HuH-7.5 (cell line): ENCODE data around the gene SLC16A2.

ENCODE experiments used
- DNase-seq: peaks from one replicate; pipeline ENCODE4 v3.0.0; 2011; ENCODE audit warnings: low spot score

Gene SLC16A2

GRCh38 chrX:74421036-74421739 is at the start of gene SLC16A2:
Gene SLC16A2 (plus strand): TSS chrX:74421493. CDS start chrX:74421638, 145 bp downstream.
- no peak for DNase-seq

GRCh38 chrX:74372272-74372671 is 49.0 kb upstream of the SLC16A2 start:
- no peak for DNase-seq

DNA sequence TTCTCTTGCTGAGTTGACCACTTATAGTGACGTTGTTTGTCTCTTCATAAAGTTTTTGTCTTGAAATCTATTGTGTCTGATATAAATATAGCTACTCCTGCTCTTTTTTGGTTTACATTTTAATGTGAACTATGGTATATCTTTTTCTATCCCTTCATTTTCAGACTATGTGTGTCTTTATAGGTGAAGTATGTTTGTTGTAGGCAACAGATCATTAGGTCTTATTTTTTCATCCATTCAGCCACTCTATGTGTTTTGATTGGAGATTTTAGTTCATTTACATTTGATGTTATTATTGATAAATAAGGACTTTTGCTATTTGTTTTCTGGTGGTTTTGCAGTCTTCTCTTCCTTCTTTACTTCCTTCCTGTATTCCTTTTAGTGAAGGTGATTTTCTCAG is 44.0 kb upstream of the SLC16A2 start:
- DNase-seq, result no peak

GRCh38 chrX:74382613-74383012 is 38.7 kb upstream of the SLC16A2 start:
- peak; percentile 24 for DNase-seq

GRCh38 chrX:74383611-74384010 is 37.7 kb upstream of the SLC16A2 start:
- no peak for DNase-seq

GRCh38 chrX:74389016-74389722 is 32.1 kb upstream of the SLC16A2 start:
- DNase-seq, result no peak

- DNase-seq, result no peak
These were observed 25.7 kb upstream of the SLC16A2 start for GRCh38 chrX:74395556-74395955.

GRCh38 chrX:74405973-74406489 is 15.3 kb upstream of the SLC16A2 start:
- DNase-seq, result no peak

GRCh38 chrX:74408304-74408703 is 13.0 kb upstream of the SLC16A2 start:
- no peak for DNase-seq

DNA sequence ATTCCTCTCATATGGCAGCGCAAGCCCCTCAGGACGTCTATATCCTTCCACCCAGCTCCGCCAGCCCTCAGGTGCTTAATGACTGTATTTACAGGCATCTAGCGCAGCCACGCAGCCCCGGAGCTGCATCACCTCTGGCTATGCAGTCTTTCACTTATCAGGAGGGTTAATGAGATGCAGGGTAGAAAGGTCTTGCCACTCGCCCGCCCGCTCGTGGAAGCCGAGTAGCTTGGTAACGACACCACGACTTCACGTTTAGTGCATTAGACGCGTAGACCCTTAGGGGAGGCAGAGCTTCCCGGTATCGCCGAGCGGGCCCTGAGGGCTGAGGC is 1.5 kb upstream of the SLC16A2 start:
- DNase-seq, result no peak

DNA sequence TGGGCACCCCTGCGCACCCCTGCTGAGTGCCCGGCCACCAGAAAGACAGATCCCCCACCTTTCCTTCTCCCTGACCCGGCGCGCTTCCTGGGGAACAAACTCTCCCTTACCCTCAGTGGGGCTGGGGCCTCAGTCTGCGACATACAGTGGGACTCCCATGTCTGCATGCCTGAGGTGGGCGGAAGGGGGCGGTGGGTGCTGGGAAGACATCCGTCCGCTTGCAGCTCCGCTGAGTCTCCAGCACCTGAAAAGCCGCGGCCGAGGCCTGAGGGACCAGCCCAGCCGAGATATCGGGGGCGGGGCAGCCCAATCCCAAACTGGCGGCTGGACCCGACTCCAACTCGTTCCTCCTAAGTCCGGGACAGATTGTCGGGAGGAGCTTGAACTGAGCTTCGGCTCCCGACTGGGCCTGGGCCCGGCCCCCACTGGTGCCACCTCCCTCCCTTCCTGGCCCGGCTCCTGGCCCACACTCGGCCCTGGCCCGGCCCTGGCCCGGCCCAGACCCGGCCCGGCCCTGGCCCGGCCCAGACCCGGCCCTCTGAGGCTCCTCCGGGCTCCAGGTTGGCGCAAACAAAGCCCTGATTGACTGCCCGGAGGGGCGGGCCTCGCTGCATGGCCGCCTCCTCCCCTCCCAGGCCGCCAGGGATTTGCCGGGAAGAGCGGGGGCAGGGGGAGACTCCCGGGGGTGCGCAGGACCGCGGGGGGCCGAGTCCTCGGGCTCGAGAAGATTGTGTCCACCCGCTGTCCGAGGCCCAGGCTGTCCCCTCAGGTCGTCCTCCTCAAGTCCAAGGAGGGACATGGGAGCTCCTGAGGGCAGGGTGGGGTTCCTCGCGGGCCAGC is 877 bp upstream of the SLC16A2 start:
- no peak for DNase-seq

DNA sequence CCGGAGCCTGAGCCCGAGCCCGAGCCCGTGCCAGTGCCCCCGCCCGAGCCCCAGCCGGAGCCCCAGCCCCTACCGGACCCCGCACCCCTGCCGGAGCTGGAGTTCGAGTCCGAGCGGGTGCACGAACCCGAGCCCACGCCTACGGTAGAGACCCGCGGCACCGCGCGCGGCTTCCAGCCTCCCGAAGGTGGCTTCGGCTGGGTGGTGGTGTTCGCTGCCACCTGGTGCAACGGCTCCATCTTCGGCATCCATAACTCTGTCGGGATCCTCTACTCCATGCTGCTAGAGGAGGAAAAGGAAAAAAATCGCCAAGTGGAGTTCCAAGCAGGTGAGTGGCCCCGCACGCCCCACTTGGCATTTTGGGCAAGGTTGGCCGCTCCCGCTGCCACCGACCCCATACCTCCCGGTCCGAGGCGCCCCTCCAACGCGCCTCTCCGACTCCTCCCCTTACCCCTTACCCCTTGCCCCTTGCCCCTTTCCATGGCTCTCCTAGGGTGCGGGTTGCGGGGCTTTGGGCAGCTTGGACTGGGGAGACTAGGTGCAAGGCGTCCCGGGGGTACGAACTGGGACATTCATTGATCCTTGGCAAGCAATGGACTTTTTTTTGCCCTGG is 553 bp downstream of the SLC16A2 start:
- no peak for DNase-seq

DNA sequence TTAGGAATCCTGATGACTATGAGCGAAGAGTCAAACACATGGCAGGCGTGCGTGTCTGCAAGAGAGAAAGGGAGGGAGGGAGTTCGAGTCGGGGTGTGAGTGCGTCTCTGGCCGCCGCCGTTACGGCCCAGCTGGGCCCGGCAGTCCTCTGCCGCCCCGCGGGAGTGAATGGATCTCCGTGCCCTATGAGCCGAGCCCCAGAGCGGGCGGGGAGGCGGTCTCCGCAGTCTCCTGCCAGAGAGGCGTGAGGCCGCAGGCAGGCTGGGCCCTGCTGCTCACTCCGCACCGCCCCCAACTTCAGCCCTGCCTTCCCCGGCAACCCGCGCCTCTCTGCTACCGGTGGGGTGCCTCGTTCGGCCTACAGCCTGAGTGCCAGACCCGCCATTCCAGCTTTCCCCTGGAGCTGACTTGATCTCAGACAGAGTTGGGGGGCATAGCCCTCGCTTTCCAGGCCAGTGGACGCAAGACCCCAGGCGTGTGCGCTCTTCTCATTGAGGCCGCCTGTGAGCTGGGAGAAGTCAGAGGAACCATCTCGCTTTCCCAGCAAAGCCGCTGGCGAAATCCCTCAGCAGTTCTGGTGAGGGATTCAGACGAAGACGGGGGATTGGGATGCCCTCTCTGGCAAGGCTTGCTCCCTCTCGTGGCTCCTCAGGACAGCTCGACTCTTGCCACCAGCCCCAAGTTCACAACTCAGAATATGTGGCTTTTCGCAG is 1.4 kb downstream of the SLC16A2 start:
- DNase-seq, result no peak

DNA sequence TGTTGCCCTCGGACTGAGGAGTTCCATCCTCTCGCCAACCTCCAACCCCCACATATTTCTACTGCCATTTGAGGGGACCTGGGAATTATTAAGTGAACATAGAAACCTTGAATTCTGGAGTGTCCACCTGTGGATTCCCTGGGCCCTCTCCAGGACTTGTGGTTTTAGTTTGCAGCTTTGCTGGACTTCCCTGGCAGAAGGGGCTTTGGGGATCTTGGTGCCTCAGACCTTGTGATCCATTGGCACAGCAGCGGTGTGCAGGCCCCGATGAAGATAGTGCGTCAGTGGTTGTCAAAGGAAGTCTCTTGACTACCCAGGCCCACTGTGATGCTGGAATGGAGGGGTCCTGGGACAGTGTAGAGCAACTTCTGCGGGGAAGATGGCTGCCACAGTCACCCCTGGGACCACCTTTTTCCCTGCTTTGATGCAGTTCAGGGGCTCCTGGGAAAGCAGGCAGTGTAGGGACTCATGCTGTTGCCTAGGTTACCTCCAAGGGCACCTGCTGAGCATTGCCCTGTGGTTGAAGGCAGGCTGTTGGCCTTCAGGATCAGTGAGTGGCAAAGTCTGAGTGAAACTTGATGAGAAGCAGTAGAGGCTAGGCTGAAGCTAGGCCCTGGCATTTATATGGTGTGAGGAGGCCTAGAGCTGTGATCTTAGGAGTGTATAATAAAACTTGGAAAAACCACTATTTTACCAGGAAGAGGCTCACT is 2.2 kb downstream of the SLC16A2 start:
- DNase-seq, result no peak

DNA sequence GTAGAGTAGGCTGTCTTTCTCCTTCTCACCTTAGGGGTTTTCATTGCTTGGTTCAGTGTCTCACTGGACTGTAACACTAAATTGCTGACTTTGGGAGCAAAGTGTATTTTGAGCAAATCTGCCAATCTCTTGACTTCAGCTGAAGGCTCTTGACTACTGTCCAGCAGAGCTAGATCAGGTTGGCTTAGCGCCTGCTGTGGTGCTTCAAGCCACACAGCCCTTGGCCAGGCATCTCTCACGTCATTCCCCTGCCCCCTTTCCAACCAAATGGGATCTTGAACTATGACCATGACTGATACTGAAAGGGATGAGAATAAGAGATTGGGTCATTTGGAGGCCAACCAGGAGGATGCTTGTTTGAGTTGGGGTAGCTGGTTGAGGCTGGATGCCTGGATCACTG is 4.8 kb downstream of the SLC16A2 start:
- no peak for DNase-seq

DNA sequence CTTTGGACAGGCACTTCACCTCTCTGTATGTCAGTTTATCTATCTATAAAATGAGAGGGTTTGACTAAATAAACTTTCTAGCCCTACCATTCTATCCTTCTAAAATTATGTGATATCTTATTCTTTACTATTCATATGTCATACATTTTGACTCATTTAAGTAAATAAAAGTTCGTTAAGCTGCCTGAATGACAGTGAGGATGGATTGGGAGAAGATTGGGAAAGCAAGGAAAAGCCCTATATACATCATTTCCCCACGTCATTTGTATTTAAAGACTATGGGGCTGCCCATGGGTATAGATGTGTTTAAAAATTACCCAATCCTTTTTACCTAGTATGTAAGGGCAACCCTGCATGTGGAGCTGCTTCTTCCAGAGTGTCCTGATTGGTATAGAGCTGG is 5.3 kb downstream of the SLC16A2 start:
- DNase-seq, result no peak

DNA sequence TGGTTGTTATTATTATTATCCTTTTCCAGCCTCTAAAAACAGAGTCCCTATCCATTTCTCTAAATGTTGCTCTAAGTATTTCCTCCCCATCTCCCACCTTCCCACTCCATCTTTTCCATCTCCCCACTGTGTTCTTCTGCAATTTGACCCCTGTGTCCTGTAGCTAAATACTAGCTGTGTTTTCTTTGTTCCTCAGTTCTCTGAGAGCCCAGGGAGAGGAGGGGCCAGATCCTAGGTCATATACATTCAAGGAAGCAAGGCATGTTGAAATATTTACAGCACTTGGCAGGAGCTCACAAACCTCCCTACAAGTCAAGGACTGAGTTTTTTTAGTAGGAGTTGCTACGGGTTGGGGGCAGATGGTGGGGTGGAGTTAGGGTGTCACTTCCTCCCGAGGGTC is 10.5 kb downstream of the SLC16A2 start:
- no peak for DNase-seq

- DNase-seq, result no peak
These were observed 13.0 kb downstream of the SLC16A2 start for GRCh38 chrX:74434336-74434735.

DNA sequence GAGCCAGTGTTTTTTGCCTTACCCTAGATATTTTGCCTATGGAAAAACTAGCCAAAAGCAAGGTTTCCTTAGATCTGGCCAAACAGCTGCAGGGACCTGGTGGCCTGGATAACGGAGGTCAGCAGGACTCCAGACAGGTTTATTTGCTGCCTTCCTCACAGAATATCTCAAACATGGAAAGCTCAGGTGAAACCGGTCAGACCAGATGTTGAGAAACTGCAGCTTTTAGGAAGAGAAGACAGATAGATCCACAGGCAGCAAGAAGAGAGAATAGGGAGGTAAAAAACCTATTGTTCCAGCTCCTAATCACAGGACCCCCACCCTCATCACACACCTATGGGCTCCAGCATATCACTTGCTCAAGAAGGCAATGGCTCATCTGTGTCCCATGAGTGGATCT is 16.2 kb downstream of the SLC16A2 start:
- no peak for DNase-seq

DNA sequence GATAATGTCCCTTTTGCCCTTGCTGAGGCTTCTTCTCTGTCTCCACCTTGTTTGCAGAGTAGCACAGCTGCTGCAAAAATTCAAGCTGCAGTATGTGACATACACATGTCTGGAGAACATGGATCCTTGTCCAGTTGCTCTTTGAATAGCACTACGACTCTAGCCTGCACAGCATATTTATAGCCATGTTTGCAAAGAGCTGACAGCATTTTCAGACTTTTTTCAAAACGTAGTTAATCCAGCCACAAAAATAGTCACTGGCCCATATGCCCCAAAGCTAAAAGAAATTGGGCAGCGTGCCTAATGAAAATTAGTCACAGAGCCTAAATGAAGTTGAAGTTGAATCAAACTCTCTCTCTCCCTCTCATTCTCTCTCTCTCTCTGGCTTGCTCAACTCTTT is 17.5 kb downstream of the SLC16A2 start:
- DNase-seq, result no peak

DNA sequence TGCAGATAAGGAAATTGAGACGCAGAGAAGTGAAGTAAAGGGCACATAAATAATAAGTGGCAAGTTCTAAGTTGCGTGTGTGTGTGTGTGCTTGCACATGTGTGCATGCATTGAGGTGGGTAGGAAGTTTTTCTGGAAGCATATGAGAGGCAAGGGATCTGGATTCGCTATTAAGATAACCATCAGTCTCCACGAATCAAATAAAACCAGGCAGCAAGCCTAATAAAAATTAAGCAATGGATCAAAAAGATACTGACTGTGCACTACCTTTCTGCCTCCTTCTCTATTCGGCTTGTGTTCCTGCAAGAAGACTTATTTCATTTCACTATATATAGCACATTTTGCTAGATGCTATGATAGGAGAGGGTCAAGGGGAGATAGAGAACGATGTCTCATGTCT is 23.8 kb downstream of the SLC16A2 start:
- no peak for DNase-seq
